Cerebellar cortex (tissue), 1 donor: ENCODE measurements around the gene IGFBP4.

Source experiments
- DNase-seq: peaks from one replicate; pipeline ENCODE4 v3.0.0-alpha.2; 2015; ENCODE audit warnings: low spot score

Gene IGFBP4

GRCh38 chr17:40432864-40433528 lies 10.3 kb upstream of the IGFBP4 start:
- peak; percentile 21 for DNase-seq

GRCh38 chr17:40433551-40434415 lies 9.5 kb upstream of the IGFBP4 start:
- DNase-seq, result peak; percentile 70

- no peak for DNase-seq
Measured at GRCh38 chr17:40436636-40437035, 6.6 kb upstream of the IGFBP4 start.

- DNase-seq, result no peak
Measured at GRCh38 chr17:40437095-40437732, 6.0 kb upstream of the IGFBP4 start.

GRCh38 chr17:40440166-40440565 lies 3.1 kb upstream of the IGFBP4 start:
- no peak for DNase-seq

- no peak for DNase-seq
Measured at GRCh38 chr17:40442392-40443195, 656 bp upstream of the IGFBP4 start.

GRCh38 chr17:40443988-40444899 lies 994 bp downstream of the IGFBP4 start:
- DNase-seq, result no peak

- DNase-seq, result no peak
Measured at GRCh38 chr17:40445751-40446468, 2.7 kb downstream of the IGFBP4 start.

GRCh38 chr17:40447148-40447644 lies 3.9 kb downstream of the IGFBP4 start:
- DNase-seq, result no peak

GRCh38 chr17:40447806-40448205 lies 4.6 kb downstream of the IGFBP4 start:
- no peak for DNase-seq

- no peak for DNase-seq
Measured at GRCh38 chr17:40448213-40448638, 5.0 kb downstream of the IGFBP4 start.

GRCh38 chr17:40448639-40449261 lies 5.5 kb downstream of the IGFBP4 start:
- DNase-seq, result no peak

GRCh38 chr17:40450175-40450574 lies 6.9 kb downstream of the IGFBP4 start:
- DNase-seq, result peak; percentile 37

- DNase-seq, result no peak
Measured at GRCh38 chr17:40451420-40451819, 8.2 kb downstream of the IGFBP4 start.

GRCh38 chr17:40452216-40452787 lies 9.1 kb downstream of the IGFBP4 start:
- DNase-seq, result no peak

GRCh38 chr17:40452921-40453378 lies 9.7 kb downstream of the IGFBP4 start:
- DNase-seq, result no peak

- DNase-seq, result no peak
Measured at GRCh38 chr17:40453881-40454612, 10.8 kb downstream of the IGFBP4 start.

GRCh38 chr17:40454613-40454995 lies 11.4 kb downstream of the IGFBP4 start:
- DNase-seq, result no peak
